ENCODE measurements around the gene SLC35E1. TPM values are rescaled to one million over a fixed set of nuclear protein-coding genes. Genes with fewer than 3 reads are reported as not detected.

Gene SLC35E1
- total RNA-seq, 3 donors from 2014 or later, result 33.0 to 44.9 (median 39.2) TPM

- Histone ChIP-seq H3K4me1 (peaks cover 15 to 21% of the 10 kb centered on the region in 2 donors), H3K36me3 (no peaks in the 10 kb centered on the region), H3K27me3 (no peaks in the 10 kb centered on the region), H3K4me3 (peak overlapping the region in 1 of 3 donors; percentile 24), H3K27ac (peak overlapping the region; percentile 75 to 81), H3K9me3 (no peaks in the 10 kb centered on the region)
- DNase-seq (ENCODE audit: low spot score in 2 of 2), result no peak
- intact Hi-C loops (cut with DNase I; ENCODE audit: low total_unique reads), result no loop called here
- TF ChIP-seq CTCF (IDR thresholded peaks at IDR 0.05), result peak in 1 of 3 donors; percentile 16
- no peak for TF ChIP-seq POLR2A (IDR thresholded peaks at IDR 0.05)
Observed at GRCh38 chr19:16581145-16581970, 9.1 kb upstream of the SLC35E1 start.

- no peak for DNase-seq (ENCODE audit: low spot score in 2 of 2)
- Histone ChIP-seq H3K36me3 (no peaks in the 10 kb centered on the region), H3K27me3 (no peaks in the 10 kb centered on the region), H3K27ac (peak overlapping the region; percentile 17 to 52), H3K9me3 (no peaks in the 10 kb centered on the region), H3K4me3 (no peak overlapping the region), H3K4me1 (peaks cover 15 to 17% of the 10 kb centered on the region in 2 donors)
- intact Hi-C loops (cut with DNase I; ENCODE audit: low total_unique reads), result no loop called here
- TF ChIP-seq CTCF (IDR thresholded peaks at IDR 0.05), result no peak
- TF ChIP-seq POLR2A (IDR thresholded peaks at IDR 0.05), result no peak
- no peak for TF ChIP-seq POLR2AphosphoS5 (IDR thresholded peaks at IDR 0.05)
Observed at GRCh38 chr19:16579381-16579780, 7.2 kb upstream of the SLC35E1 start.

GRCh38 chr19:16577531-16577985 is 5.3 kb upstream of the SLC35E1 start:
- no peak for DNase-seq (ENCODE audit: low spot score in 2 of 2)
- intact Hi-C loops (cut with DNase I; ENCODE audit: low total_unique reads), result no loop called here
- Histone ChIP-seq H3K9me3 (no peaks in the 10 kb centered on the region), H3K4me3 (no peak overlapping the region), H3K27me3 (no peaks in the 10 kb centered on the region), H3K4me1 (peaks cover 10 to 28% of the 10 kb centered on the region in 2 donors), H3K36me3 (no peaks in the 10 kb centered on the region), H3K27ac (peak overlapping the region in 1 of 2 donors; percentile 72)
- TF ChIP-seq POLR2A (IDR thresholded peaks at IDR 0.05) (no peak), POLR2AphosphoS5 (IDR thresholded peaks at IDR 0.05) (no peak), CTCF (IDR thresholded peaks at IDR 0.05) (no peak)

- Histone ChIP-seq H3K4me1 (peaks cover 4 to 21% of the 10 kb centered on the region in 2 donors), H3K4me3 (no peak overlapping the region), H3K36me3 (no peaks in the 10 kb centered on the region), H3K27ac (peak overlapping the region in 1 of 2 donors; percentile 28), H3K27me3 (no peaks in the 10 kb centered on the region), H3K9me3 (no peaks in the 10 kb centered on the region)
- intact Hi-C loops (cut with DNase I; ENCODE audit: low total_unique reads), result no loop called here
- TF ChIP-seq POLR2A (IDR thresholded peaks at IDR 0.05) (no peak), CTCF (IDR thresholded peaks at IDR 0.05) (no peak), POLR2AphosphoS5 (IDR thresholded peaks at IDR 0.05) (no peak)
- DNase-seq (ENCODE audit: low spot score in 2 of 2), result no peak
Observed at GRCh38 chr19:16576690-16577530, 4.7 kb upstream of the SLC35E1 start.

Data from breast epithelium (tissue), 4 donors.